Suppressor macrophage treated with lipopolysaccharide for 1 hour (primary cell): ENCODE data around the gene MKRN2OS.

ENCODE experiments used
- DNase-seq, 3 donors: peaks; one replicate each; pipeline ENCODE4 v3.0.0-alpha.2; 2020 to 2022

Gene MKRN2OS

DNA sequence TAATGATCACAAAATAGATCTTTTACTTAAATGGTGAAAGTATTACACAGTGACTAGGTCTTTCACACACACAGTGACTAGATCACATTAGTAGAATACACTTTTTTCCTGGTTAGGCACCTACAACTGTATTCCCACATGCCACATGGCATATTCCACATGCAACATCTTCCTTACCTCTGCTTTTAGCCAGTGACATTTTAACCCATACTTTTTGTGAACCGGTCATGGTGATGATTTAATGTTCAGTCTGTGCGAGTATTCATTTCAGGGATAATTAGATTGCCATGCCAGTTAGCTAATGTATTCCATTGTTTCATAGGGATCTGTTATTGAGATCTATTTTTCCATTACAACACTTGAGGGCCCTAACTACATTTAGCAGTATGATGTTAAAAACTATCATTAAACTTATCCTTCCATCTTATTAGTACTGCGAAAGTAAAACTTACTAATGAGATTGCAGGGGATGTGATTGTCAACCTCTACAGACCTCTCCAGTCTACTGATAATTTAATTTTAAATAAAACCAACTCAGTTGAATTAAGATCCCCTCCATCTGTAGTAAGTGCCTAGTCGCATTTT is 32.7 kb downstream of the MKRN2OS start:
- DNase-seq, result no peak

DNA sequence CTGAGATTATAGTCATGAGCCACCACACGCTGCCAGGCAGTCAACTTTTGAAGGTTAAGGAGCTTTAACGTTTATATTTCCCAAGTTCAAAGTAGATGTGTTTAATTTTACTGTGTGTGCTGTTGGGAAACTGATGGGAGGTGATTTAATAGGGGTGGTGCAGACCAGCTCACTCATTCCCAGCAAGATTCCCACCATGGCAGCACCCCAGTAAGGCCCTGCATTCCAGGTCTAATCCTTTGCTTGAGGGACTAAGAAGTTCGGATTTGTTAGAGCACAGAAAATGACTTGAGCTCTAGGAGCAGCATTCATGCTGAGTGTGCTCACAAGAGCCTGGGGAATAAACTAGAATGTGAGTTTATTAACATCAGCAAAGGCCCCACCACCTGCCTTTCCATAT is 35.8 kb downstream of the MKRN2OS start:
- DNase-seq, result no peak

GRCh38 chr3:12508291-12508700 is 37.0 kb downstream of the MKRN2OS start:
- no peak for DNase-seq

DNA sequence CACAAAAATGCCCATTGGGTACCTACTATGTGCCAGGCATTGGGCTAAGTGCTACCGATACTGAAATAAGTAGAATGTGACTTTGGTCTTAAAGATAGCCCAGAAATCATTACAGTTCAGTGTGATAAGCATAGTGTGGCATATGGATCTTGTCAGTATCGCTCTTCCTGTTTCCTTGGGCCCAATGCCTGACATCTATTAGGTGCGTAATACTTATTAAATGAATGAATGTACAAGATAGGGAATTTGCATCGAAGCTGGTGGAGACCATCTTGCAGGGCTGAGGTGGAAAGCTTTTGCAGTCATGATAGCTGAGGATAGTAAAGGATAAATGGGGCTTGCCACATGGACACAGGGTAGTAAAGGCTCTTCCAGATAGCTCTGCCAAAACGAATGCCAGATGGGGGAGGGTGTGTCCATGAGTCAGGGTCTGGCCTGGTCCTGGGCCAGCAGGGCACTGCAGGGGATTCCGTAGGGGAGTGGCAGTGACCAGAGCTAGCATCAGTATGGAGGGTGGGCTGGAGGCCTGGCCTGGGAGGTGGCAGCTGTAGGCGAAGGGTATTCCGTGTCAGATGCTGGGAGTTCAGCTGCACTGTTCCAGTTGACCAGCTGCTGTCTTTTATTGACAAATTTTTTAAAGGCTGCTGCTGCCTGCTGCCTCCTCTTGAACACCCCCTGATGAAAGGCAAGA is 37.6 kb downstream of the MKRN2OS start:
- no peak for DNase-seq

GRCh38 chr3:12506201-12506709 is 39.0 kb downstream of the MKRN2OS start:
- no peak for DNase-seq

- peak; percentile 60 to 63 (median 61) for DNase-seq
Measured at GRCh38 chr3:12503126-12503957, 42.0 kb downstream of the MKRN2OS start.

GRCh38 chr3:12501360-12502020 is 43.8 kb downstream of the MKRN2OS start:
- no peak for DNase-seq

GRCh38 chr3:12499474-12499873 is 45.8 kb downstream of the MKRN2OS start:
- DNase-seq, result no peak

GRCh38 chr3:12496453-12496761 is 48.9 kb downstream of the MKRN2OS start:
- DNase-seq, result no peak

DNA sequence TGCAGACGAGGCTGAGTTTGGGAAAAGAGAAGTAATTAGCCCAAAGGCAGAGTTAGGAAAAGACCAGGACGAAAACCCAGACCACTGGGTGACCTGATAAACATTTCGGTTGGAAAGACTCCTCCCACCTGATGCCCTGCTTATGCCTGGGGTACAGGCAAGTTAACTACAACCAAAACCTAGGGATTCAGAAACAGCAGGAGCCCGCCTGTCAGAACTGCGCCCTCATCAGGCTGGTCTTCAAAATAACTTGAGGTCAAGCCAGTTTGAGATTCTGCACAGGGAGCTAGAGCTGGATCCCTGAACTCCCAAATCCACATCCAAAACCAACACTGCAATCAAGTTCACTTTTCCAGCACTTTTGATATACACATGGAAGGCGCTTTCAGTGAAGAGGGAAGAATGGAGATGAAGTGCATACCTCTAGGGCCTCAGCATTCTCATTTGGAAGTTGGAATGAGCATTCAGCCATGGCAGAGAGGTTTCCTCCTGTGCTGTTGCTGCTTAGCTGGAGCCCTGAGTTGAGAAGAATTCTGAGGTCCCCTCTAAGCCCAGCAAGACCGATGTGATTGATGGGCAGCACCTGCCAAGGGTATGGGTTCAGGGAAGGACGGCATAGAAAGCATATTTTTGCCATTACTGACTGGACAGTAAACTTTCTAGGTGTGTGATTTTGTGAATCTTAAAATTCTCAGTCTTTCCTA is 49.4 kb downstream of the MKRN2OS start:
- DNase-seq, result no peak

DNA sequence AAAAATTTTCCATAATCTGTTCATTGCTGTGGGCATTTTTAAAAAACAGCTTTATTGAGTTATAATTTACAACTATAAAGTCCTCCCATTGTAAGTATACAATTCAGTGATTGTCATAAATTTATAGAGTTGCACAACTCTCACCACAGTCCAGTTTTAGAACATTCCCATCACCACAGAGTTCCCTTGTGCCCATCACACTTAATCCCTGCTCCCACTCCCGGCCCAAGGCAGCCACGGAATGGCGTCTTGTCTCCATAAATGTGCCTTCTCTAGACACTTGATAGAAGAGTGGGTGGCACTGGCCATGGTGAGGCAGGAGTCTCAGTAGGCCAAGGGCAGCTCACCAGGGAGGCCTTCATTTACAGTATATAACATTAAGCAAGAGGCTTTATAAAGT is 54.8 kb downstream of the MKRN2OS start:
- DNase-seq, result no peak

DNA sequence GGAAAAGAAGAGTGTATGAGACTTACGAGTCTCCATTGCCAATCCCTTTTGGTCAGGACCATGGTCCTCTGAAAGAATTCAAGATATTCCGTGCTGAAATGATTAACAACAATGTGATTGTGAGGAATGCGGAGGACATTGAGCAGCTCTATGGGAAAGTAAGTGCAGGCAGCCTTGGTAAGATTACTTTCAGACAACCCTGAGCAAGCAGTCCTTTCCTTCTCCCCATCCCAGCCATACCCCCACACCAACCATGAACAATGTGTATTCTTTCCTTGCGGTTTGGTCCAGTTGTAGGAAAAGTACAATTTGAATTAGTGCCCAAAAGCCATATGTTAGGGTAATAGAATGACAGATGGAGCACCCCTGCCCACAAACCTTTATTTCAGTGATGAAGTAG is 55.5 kb downstream of the MKRN2OS start:
- DNase-seq, result no peak
